Keratinocyte (primary cell): ENCODE data around the gene BORCS6. TPM values are rescaled to one million over a fixed set of nuclear protein-coding genes. Genes with fewer than 3 reads are reported as not detected.

Experiments used
- DNase-seq: peaks from one replicate; pipeline ENCODE4 v3.0.0-alpha.2; 2011; ENCODE audit warnings: low read depth, missing footprints, low spot score
- FAIRE-seq: peaks from 2 replicates; lab custom pipeline; 2011; peaks lifted over from hg19 to GRCh38; lab: Jason Lieb, UNC
- H2AFZ ChIP-seq: 2 replicates; pipeline ENCODE4 v1.6.0; 2012; ENCODE audit warnings: low read length, control low read depth, inconsistent platforms; ENCODE audit not compliant: control insufficient read depth
- H3K27ac ChIP-seq: 2 replicates; pipeline ENCODE4 v1.5.1; 2011; ENCODE audit warnings: low read length; ENCODE audit not compliant: control insufficient read depth, insufficient read depth
- H3K27me3 ChIP-seq: 3 replicates; pipeline ENCODE4 v1.6.0; 2011; ENCODE audit warnings: low read length; ENCODE audit not compliant: control insufficient read depth, insufficient read depth; ENCODE audit errors: extremely low read depth
- H3K36me3 ChIP-seq, 2 experiments: 2 replicates in 1 of 2; 3 replicates in 1 of 2; pipeline ENCODE4 v1.5.1; 2011; ENCODE audit warnings: low read length in 2 of 2, mild to moderate bottlenecking in 1 of 2; ENCODE audit not compliant: control insufficient read depth in 2 of 2, insufficient read depth in 2 of 2; ENCODE audit errors: extremely low read depth in 1 of 2
- H3K4me1 ChIP-seq: 3 replicates; pipeline ENCODE4 v1.5.1; 2011; ENCODE audit warnings: low read length; ENCODE audit not compliant: control insufficient read depth, insufficient read depth; ENCODE audit errors: extremely low read depth
- H3K4me2 ChIP-seq: 3 replicates; pipeline ENCODE4 v1.6.0; 2011; ENCODE audit warnings: low read depth, low read length; ENCODE audit not compliant: control insufficient read depth, insufficient read depth; ENCODE audit errors: extremely low read depth
- H3K4me3 ChIP-seq, 3 experiments: fragments of 200-600 bp in 1 of 3; sonication (generic) in 1 of 3; 2 replicates in 2 of 3; 3 replicates in 1 of 3; pipeline ENCODE4 v1.5.1; 2011 to 2016; ENCODE audit warnings: low read length in 3 of 3, mild to moderate bottlenecking in 3 of 3, control low read depth in 2 of 3, inconsistent platforms in 1 of 3, low read depth in 1 of 3, mixed read lengths in 1 of 3, mixed run types in 1 of 3, moderate library complexity in 1 of 3; ENCODE audit not compliant: control insufficient read depth in 2 of 3, insufficient read depth in 2 of 3; ENCODE audit errors: extremely low read depth in 1 of 3
- H3K79me2 ChIP-seq: 2 replicates; pipeline ENCODE4 v1.6.0; 2012; ENCODE audit warnings: low read length; ENCODE audit not compliant: control insufficient read depth, insufficient read depth
- H3K9ac ChIP-seq: 3 replicates; pipeline ENCODE4 v1.6.0; 2011; ENCODE audit warnings: low read length; ENCODE audit not compliant: control insufficient read depth, insufficient read depth; ENCODE audit errors: extremely low read depth
- H3K9me1 ChIP-seq: 3 replicates; pipeline ENCODE4 v1.6.0; 2011; ENCODE audit warnings: low read length; ENCODE audit not compliant: control insufficient read depth, insufficient read depth; ENCODE audit errors: extremely low read depth
- H3K9me3 ChIP-seq: 2 replicates; pipeline ENCODE4 v1.5.1; 2012; ENCODE audit warnings: low read depth, low read length; ENCODE audit not compliant: control insufficient read depth
- H4K20me1 ChIP-seq: 3 replicates; pipeline ENCODE4 v1.6.0; 2011; ENCODE audit warnings: low read length; ENCODE audit not compliant: control insufficient read depth, insufficient read depth; ENCODE audit errors: extremely low read depth
- EZH2 ChIP-seq: IDR thresholded peaks from one replicate; pipeline ENCODE4 v1.6.1; 2012; ENCODE audit warnings: inconsistent platforms, mild to moderate bottlenecking, low read length, moderate library complexity
- dilution Hi-C: fragments of 300-500 bp; cut with MboI; formaldehyde crosslinking; loops from one replicate; pipeline ENCODE4 v1.7.0; 2020; ENCODE audit warnings: low sequenced_read_pairs; ENCODE audit not compliant: extremely low pct_ligation_motif_present
- polyA plus RNA-seq, 5 experiments: library from polyadenylated mRNA; depleted of rRNA in 3 of 5; stranded (reverse) in 3 of 5; stranded (forward) in 1 of 5; unstranded in 1 of 5; fragments of >200 nt; gene quantifications; 1 replicate in 1 of 5; 2 replicates in 3 of 5; 3 replicates in 1 of 5; pipeline versions ENCODE4 v1.2.1 to v1.2.3, GENCODE V29; 2011 to 2012; ENCODE audit warnings: missing spikeins in 2 of 5, low read depth in 1 of 5, low replicate concordance in 1 of 5
- TF ChIP-seq, protein P1 (sequence below), 3 experiments: IDR thresholded peaks in 1 of 3; conservative IDR thresholded peaks in 1 of 3; optimal IDR thresholded peaks in 1 of 3; 2 replicates in 2 of 3; 3 replicates in 1 of 3; pipeline versions ENCODE3 to v1.5.1; 2011; ENCODE audit warnings: low read length in 3 of 3, mild to moderate bottlenecking in 3 of 3, moderate library complexity in 2 of 3, control low read depth in 1 of 3, inconsistent platforms in 1 of 3; ENCODE audit not compliant: insufficient read depth in 2 of 3; ENCODE audit errors: extremely low read depth in 1 of 3

The BORCS6 gene
- polyA plus RNA-seq, 1 donor (not counting 4 experiments of a cell fraction or from before 2014, with no cell fraction given): 4.2 TPM

DNA sequence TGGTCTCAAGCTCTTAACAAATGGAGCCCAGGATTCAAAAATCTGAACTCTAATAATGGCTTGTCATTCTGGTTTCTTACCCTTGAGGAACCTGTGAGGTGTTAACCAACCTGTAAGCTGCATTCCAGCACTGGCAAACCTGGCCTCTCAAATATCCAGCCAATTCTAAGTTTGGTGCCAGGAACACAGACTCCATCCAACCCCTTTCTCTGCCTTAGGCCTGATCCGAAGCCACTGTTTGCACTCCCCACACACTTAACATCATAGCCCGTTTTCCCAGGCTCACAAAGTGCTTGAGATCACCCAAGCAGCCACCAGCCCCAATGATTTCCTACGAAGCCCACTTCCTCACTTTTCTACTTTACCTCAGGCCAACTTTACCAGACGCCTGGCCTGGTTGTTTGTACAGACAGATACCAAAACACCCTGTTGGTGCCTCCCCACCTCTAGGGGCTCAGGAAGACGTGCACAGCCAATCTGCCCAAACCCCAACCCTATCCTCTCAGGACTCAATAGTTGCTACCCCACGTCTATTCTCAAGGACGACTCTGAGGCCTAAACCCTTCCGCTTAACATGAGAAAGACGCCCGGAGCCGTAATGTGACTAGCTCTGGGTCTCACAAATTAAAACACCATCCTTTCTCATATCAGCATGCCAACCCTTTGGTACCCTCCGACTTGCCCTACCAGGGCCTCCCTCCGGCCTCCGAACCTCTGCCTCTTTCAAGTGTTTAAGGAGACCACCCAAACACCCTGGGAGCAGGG is 34.6 kb downstream of the BORCS6 start:
- Histone ChIP-seq H2AFZ (no peak overlapping the region), H3K9me1 (peaks cover 11% of the 10 kb centered on the region), H3K27ac (peak overlapping the region; percentile 98), H3K27me3 (no peaks in the 10 kb centered on the region), H3K4me3 (peak overlapping the region; percentile 78 to 100 (median 79)), H3K36me3 (peaks cover 7 to 30% of the 10 kb centered on the region in 2 experiments), H3K9me3 (no peaks in the 10 kb centered on the region), H3K4me1 (peaks cover 42% of the 10 kb centered on the region), H3K79me2 (peaks cover 46% of the 10 kb centered on the region), H4K20me1 (peaks cover 6% of the 10 kb centered on the region), H3K4me2 (peak overlapping the region; percentile 86), H3K9ac (peak overlapping the region; percentile 100)
- no peak for DNase-seq
- TF ChIP-seq, protein P1, sequence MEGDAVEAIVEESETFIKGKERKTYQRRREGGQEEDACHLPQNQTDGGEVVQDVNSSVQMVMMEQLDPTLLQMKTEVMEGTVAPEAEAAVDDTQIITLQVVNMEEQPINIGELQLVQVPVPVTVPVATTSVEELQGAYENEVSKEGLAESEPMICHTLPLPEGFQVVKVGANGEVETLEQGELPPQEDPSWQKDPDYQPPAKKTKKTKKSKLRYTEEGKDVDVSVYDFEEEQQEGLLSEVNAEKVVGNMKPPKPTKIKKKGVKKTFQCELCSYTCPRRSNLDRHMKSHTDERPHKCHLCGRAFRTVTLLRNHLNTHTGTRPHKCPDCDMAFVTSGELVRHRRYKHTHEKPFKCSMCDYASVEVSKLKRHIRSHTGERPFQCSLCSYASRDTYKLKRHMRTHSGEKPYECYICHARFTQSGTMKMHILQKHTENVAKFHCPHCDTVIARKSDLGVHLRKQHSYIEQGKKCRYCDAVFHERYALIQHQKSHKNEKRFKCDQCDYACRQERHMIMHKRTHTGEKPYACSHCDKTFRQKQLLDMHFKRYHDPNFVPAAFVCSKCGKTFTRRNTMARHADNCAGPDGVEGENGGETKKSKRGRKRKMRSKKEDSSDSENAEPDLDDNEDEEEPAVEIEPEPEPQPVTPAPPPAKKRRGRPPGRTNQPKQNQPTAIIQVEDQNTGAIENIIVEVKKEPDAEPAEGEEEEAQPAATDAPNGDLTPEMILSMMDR (optimal IDR thresholded peaks at IDR 0.05 in 1 of 3, IDR thresholded peaks at IDR 0.05 in 1 of 3, conservative IDR thresholded peaks at IDR 0.05 in 1 of 3; ENCODE audit: extremely low read depth in 1 of 3, insufficient read depth in 2 of 3, low read length in 3 of 3): no peak
- no peak for TF ChIP-seq EZH2
- dilution Hi-C loops: no loop called here
- FAIRE-seq: peak; percentile 59

DNA sequence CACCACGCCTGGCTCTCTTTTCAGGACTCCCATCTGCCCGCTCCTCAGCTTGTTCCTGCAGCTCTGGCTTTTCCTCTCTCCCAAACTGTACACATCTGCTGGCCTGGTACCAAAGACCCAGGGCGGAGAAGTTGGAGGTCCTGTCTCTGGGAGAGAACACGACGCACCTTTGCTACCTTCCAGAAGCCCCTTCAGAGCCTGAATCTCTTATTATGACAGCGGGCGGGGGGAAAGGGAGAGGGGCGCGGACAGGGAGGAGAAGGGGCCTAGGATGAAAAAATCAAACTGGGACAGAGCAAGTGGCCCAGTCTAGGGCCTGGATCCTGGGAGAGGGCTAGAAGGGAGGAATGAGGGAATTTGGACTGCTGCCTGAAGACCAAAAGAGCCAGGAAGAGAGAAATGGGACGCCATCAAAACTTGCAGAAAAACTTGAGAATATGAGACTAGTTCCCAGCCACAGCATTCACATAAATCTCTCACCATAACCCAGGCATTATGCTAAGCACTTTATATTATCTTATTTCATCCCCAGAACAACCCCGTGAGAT is 35.3 kb downstream of the BORCS6 start:
- peaks cover 51% of the 10 kb centered on the region for H3K79me2 ChIP-seq
- H3K27ac ChIP-seq: peak overlapping the region; percentile 98
- peaks cover 42% of the 10 kb centered on the region for H3K4me1 ChIP-seq
- H3K9ac ChIP-seq: peak overlapping the region; percentile 100
- no peak for TF ChIP-seq EZH2
- DNase-seq (no peak), FAIRE-seq (no peak)
- no peaks in the 10 kb centered on the region for H3K27me3 ChIP-seq
- H2AFZ ChIP-seq: no peak overlapping the region
- no peaks in the 10 kb centered on the region for H3K9me3 ChIP-seq
- H3K36me3 ChIP-seq: peaks cover 12 to 33% of the 10 kb centered on the region in 2 experiments
- H3K9me1 ChIP-seq: peaks cover 11% of the 10 kb centered on the region
- peaks cover 13% of the 10 kb centered on the region for H4K20me1 ChIP-seq
- peak overlapping the region; percentile 78 to 100 (median 79) for H3K4me3 ChIP-seq
- peak overlapping the region; percentile 86 for H3K4me2 ChIP-seq
- dilution Hi-C loops: no loop called here
